GM12872 (cell line): ENCODE results near the gene MTFR1L.

ENCODE experiments used
- TF ChIP-seq, protein P1 (sequence below): IDR thresholded peaks from 3 replicates; pipeline ENCODE4 v1.5.1; 2011; ENCODE audit warnings: low read depth, mild to moderate bottlenecking, low read length, moderate library complexity; ENCODE audit not compliant: insufficient read depth

Gene MTFR1L

DNA sequence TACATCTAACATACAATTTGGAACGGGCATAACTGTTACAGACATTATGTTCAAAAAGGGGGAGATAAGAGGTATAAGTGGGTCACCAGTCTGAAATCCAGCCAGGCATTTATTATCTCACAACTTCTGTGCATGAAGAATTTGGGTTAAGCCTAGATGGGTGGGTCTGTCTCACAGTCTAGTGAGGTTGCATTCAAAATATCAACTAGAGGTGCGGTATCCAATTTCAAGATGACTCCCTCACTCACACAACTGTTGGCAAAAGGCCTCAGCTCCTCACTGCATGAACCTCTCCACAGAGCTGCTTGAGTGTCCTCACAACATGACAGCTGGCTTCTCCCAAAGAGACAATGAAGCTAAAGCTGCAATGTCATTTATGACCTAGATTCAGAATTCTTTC lies 34.8 kb downstream of the MTFR1L start:
- TF ChIP-seq, protein P1, sequence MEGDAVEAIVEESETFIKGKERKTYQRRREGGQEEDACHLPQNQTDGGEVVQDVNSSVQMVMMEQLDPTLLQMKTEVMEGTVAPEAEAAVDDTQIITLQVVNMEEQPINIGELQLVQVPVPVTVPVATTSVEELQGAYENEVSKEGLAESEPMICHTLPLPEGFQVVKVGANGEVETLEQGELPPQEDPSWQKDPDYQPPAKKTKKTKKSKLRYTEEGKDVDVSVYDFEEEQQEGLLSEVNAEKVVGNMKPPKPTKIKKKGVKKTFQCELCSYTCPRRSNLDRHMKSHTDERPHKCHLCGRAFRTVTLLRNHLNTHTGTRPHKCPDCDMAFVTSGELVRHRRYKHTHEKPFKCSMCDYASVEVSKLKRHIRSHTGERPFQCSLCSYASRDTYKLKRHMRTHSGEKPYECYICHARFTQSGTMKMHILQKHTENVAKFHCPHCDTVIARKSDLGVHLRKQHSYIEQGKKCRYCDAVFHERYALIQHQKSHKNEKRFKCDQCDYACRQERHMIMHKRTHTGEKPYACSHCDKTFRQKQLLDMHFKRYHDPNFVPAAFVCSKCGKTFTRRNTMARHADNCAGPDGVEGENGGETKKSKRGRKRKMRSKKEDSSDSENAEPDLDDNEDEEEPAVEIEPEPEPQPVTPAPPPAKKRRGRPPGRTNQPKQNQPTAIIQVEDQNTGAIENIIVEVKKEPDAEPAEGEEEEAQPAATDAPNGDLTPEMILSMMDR, result no peak

DNA sequence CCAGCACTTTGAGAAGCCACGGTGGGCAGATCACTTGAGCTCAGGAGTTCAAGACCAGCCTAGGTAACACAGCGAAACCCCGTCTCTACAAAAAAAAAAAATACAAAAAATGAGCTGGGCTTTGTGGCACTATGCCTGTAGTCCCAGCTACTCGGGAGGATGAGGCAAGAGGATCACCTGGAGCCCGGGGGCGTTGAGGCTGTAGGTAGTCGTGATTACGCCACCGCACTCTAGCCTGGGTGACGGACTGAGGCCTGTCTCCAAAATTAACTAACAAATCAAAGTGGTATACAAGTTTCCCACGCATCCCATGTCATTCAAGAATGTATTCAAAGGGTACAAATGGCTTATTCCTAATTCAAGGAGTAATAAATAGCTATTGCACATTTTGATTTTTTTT lies 37.1 kb downstream of the MTFR1L start:
- TF ChIP-seq, protein P1, result no peak

DNA sequence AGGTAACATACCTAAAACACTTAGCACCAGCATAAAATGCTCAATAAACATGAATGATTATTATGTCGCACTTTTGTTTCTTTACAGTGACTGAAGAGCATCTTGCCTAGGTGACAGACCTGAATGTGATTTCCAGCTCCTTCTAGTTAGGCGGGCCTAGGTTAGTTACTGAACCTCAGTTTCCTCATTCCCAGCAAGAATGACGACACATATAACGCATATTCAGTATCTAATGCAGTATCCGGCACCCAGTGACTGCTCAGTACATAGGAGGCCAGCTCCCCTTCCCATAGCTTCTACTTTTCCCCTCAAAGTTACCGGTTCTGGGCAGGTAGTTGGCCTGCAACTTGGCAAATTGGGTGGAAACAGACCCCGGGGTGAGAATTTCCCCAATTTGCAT lies 38.7 kb downstream of the MTFR1L start:
- TF ChIP-seq, protein P1, result no peak

DNA sequence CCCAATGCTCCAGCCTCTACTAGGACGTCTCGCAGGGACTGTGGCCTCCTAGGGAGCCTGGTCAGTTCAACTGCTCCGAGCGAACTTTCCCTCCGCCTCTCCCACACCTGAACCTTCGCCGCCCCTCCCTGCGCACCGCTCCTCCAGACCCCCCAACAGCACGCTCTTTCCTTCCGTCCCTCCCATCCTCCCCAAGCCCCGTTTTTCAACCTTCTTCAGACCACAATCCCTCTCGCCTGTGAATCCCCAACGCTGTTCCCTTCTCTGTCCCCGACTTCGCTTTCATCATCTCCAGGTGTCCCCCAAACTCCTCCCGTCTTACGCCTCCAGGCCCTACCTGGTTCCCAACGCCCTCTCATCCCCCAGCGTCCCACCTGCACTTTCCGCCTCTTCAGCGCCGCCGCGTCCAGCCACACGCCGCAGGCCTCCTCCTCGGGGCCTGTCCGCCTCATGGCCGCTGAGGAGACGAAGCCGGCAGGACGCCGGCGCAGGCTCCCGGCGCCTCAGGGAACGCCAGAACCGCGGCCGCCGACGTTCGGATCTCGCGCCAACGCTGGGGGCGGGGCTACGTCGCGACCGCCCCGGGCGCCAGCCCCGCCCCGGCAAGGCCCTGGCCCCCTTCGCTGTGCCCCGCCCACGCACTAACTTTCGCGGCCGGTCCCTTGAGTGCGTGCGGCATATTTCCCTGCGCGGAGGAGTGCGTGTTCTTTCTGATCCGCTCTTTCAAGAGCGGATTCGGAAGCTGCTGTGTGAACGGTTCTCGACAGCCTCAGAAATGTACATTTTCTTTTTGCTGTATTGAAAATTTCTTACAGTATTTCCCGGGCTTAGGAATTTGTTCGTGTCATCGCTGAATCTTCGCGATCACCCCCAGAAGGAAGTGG lies 39.4 kb downstream of the MTFR1L start, which contains the start of gene AUNIP:
AUNIP (minus strand) TSS at position 552 of the 884 bp plus-strand sequence; CDS start at position 452, 100 bp downstream.
- TF ChIP-seq, protein P1, result no peak

DNA sequence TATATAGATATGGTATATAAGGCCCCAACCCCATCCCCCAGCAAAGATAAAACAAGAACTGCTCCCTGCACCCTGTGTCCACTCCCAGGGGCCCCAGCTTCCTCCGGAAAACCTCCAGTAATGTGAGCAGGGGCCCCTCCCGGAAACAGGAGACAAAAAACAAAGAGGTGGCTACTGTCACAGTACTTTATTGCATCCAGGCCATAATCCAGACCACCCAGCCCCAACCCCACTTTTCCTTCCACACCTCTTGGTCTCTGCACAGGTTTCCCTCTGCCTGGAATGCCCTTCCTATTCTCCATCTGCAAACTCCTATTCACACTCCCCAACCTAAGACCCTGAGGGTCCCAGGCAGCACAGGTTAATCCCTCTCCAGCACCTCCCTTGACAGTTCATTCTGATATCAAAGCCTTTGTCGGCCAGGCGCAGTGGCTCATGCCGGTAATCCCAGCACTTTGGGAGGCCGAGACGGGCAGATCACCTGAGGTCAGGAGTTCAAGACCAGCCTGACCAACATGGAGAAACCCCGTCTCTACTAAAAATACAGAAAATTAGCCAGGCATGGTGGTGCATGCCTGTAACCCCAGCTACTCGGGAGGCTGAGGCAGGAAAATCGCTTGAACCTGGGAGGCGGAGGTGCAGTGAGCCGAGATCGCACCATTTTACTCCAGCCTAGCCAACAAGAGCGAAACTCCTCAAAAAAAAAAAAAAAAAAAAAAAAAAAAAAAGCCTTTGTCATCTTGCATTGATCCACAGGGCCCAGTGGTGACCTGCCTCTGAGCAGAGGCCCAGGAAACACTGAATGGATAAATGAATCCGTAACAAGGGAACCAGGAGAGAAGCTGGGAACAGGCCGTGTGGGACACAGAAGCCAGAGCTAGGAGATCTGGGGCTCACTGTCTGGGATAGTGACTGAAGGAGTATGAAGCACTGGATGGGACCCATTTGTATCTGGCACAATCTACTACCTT lies 41.8 kb downstream of the MTFR1L start:
- TF ChIP-seq, protein P1, result no peak

DNA sequence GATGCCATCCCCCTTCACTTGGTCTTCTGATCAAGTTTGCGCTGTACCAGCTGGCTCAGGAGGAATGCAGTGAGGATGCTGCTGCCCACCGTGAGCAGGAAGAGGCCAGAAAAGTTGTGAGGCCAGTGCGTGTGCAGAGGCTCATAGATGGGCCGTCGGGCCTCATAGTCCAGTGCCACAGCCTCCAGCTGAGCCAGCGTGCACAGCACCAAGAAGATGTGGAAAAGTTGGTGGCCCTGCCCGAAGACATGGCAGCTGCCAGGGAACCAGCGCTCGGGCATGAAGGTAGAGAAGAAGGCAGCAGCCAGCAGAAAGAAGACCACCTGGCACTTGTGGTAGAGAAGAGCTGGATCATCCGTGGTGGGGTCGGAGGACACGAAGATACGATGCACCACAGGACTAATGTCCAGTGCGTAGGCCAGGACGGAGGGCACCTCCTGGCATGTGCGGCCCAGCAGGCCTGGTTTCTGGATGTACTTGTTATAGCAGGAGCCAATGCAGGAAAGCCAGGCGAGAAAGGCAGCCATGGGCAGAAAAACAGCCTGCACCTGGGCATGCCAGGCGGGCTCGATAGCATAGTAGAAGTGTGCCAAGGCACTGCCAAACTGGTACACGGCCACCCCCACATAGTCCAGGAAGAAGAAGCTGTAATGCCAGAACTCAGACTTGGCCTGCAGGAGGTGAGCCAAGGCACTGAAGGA lies 43.2 kb downstream of the MTFR1L start:
- TF ChIP-seq, protein P1, result no peak
